A204.1 (cell line): Measurements from ENCODE around the gene TEX13C.
"Not testable (repeated sequence)": the region's sequence is repeated elsewhere in the genome, so short reads cannot be mapped to it uniquely, and the experiment has no call there.

Experiments used
- FAIRE-seq: peaks from 2 replicates; lab custom pipeline; 2012; peaks lifted over from hg19 to GRCh38; lab: Jason Lieb, UNC

The TEX13C gene

GRCh38 chrX:125319646-125320521, at the start of gene TEX13C:
Gene TEX13C (plus strand): TSS chrX:125319871. CDS start chrX:125320120, 249 bp downstream.
- no peak for FAIRE-seq

GRCh38 chrX:125287282-125287681, 32.4 kb upstream of the TEX13C start:
- FAIRE-seq = no peak

GRCh38 chrX:125288343-125288742, 31.3 kb upstream of the TEX13C start:
- FAIRE-seq = no peak

- no peak for FAIRE-seq
Measured at GRCh38 chrX:125289209-125289608, 30.5 kb upstream of the TEX13C start.

- no peak for FAIRE-seq
Measured at GRCh38 chrX:125289920-125290319, 29.8 kb upstream of the TEX13C start.

GRCh38 chrX:125291124-125291523, 28.5 kb upstream of the TEX13C start:
- FAIRE-seq = no peak

- FAIRE-seq = no peak
Measured at GRCh38 chrX:125293850-125294780, 25.6 kb upstream of the TEX13C start.

- no peak for FAIRE-seq
Measured at GRCh38 chrX:125295337-125295736, 24.3 kb upstream of the TEX13C start.

GRCh38 chrX:125298871-125299270, 20.8 kb upstream of the TEX13C start:
- FAIRE-seq = peak; percentile 6

GRCh38 chrX:125306335-125306866, 13.3 kb upstream of the TEX13C start:
- no peak for FAIRE-seq

GRCh38 chrX:125308653-125309052, 11.0 kb upstream of the TEX13C start:
- no peak for FAIRE-seq

- not testable (repeated sequence) for FAIRE-seq
Measured at GRCh38 chrX:125319166-125319565, 505 bp upstream of the TEX13C start.

GRCh38 chrX:125322431-125322830, 2.8 kb downstream of the TEX13C start:
- no peak for FAIRE-seq

- no peak for FAIRE-seq
Measured at GRCh38 chrX:125326599-125326998, 6.9 kb downstream of the TEX13C start.

- no peak for FAIRE-seq
Measured at GRCh38 chrX:125327891-125328290, 8.2 kb downstream of the TEX13C start.

- FAIRE-seq = no peak
Measured at GRCh38 chrX:125333583-125333982, 13.9 kb downstream of the TEX13C start.

- FAIRE-seq = no peak
Measured at GRCh38 chrX:125340490-125340889, 20.8 kb downstream of the TEX13C start.

- no peak for FAIRE-seq
Measured at GRCh38 chrX:125374169-125374568, 54.5 kb downstream of the TEX13C start.
